ENCODE results near the gene DNAJB6. TPM values are rescaled to one million over a fixed set of nuclear protein-coding genes. Genes with fewer than 3 reads are reported as not detected.

Gene DNAJB6
- total and polyA plus RNA-seq, 2 donors (not counting 3 experiments of a cell fraction or from before 2014, with no cell fraction given) = 69.6 to 135 TPM

GRCh38 chr7:157442456-157442855 is 105.7 kb downstream of the DNAJB6 start:
- Histone ChIP-seq H3K9me3 (replicated peaks; ENCODE audit: control insufficient read depth, insufficient read depth, low read length) (no peaks in the 10 kb centered on the region), H3K27me3 (ENCODE audit: control insufficient read depth in 2 of 2, insufficient read depth in 2 of 2, low read length in 2 of 2) (no peaks in the 10 kb centered on the region), H3K4me2 (ENCODE audit: insufficient read depth, low read length) (no peak overlapping the region), H3K79me2 (ENCODE audit: control insufficient read depth, insufficient read depth, low read length) (no peaks in the 10 kb centered on the region), H4K20me1 (replicated peaks; ENCODE audit: control insufficient read depth, extremely low read depth, insufficient read depth, low read length) (no peaks in the 10 kb centered on the region), H3K4me3 (replicated peaks in 1 of 3; ENCODE audit: insufficient read depth in 1 of 3, low read depth in 1 of 3, low read length in 3 of 3) (no peak overlapping the region), H3K9me1 (replicated peaks; ENCODE audit: control insufficient read depth, extremely low read depth, insufficient read depth, low read length) (no peaks in the 10 kb centered on the region), H3K36me3 (ENCODE audit: control insufficient read depth in 2 of 2, extremely low read depth in 1 of 2, insufficient read depth in 2 of 2, low read length in 2 of 2) (no peaks in the 10 kb centered on the region), H3K4me1 (ENCODE audit: control insufficient read depth, extremely low read depth, insufficient read depth, low read length) (no peaks in the 10 kb centered on the region), H3K27ac (ENCODE audit: insufficient read depth, low read depth, low read length) (no peak overlapping the region), H3K9ac (replicated peaks; ENCODE audit: extremely low read depth, insufficient read depth, low read length) (no peak overlapping the region), H2AFZ (ENCODE audit: low read depth, low read length) (no peak overlapping the region)
- intact Hi-C loops (cut with micrococcal nuclease) (no loop called here), dilution Hi-C loops (cut with MboI; ENCODE audit: extremely low pct_ligation_motif_present, low sequenced_read_pairs) (no loop called here)
- no TSS peak for BruUV-seq (replicated peaks)
- DNase-seq (ENCODE audit: low read depth, low spot score) (no peak), FAIRE-seq (no peak)
- no peak for TF ChIP-seq POLR2A (IDR thresholded peaks at IDR 0.05; ENCODE audit: low read depth, low read length)
- ChIA-PET CTCF (no interaction called here), POLR2A (no interaction called here)

DNA sequence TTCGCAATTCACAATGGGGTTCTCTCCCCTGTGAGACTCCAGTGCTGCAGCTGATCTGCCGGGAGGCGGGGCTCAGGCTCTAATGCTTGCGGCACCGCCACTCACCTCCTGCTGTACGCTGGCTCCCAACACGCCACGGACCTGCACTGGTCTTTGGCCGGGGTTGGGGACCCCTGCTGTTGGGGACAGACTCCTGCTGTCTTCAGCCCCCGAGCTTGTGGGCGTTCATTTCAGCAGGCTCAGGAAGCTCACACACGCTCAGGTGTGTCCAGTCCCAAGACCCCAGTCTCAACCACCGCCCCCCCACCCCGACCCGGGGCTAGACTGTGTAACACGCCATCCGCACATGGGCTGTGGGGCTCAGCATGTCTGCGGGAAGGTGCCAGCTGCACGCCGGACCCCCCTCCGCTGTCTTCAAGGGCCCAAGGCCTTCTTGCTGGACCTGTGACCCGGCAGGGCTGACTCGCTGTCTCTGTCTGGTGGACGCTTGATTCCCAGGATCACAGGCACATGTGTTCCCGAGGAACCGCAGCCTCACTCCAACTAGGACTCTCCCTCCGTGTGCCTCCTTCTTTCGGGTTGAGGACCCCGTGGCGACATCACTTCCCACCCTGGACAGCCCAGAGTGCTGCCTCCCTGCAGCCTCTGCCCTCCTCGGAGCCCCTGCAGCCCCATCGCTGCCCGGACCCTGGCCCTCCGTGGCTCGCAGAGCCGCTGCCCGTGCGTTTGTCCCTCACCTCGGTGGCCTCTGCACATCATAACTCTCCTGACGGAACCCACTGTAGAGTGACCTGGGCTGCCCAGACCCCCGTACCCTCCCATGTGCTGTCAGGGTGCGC is 106.4 kb downstream of the DNAJB6 start:
- H3K4me1 ChIP-seq (ENCODE audit: control insufficient read depth, extremely low read depth, insufficient read depth, low read length) = no peaks in the 10 kb centered on the region
- no peaks in the 10 kb centered on the region for H3K9me3 ChIP-seq (replicated peaks; ENCODE audit: control insufficient read depth, insufficient read depth, low read length)
- intact Hi-C loops (cut with micrococcal nuclease) = no loop called here
- ChIA-PET CTCF (no interaction called here), POLR2A (no interaction called here)
- DNase-seq (ENCODE audit: low read depth, low spot score) (no peak), FAIRE-seq (no peak)
- TF ChIP-seq JUN (IDR thresholded peaks at IDR 0.05; ENCODE audit: borderline replicate concordance, insufficient read depth, insufficient read length, low read depth) = no peak
- TF ChIP-seq POLR2AphosphoS5 (IDR thresholded peaks at IDR 0.05; ENCODE audit: insufficient read depth, low read depth, low read length) = no peak
- H3K36me3 ChIP-seq (ENCODE audit: control insufficient read depth in 2 of 2, extremely low read depth in 1 of 2, insufficient read depth in 2 of 2, low read length in 2 of 2) = no peaks in the 10 kb centered on the region
- no peaks in the 10 kb centered on the region for H3K27me3 ChIP-seq (ENCODE audit: control insufficient read depth in 2 of 2, insufficient read depth in 2 of 2, low read length in 2 of 2)
- dilution Hi-C loops (cut with MboI; ENCODE audit: extremely low pct_ligation_motif_present, low sequenced_read_pairs) = no loop called here
- H3K4me3 ChIP-seq (replicated peaks in 1 of 3; ENCODE audit: insufficient read depth in 1 of 3, low read depth in 1 of 3, low read length in 3 of 3) = no peak overlapping the region
- H3K79me2 ChIP-seq (ENCODE audit: control insufficient read depth, insufficient read depth, low read length) = no peaks in the 10 kb centered on the region
- H2AFZ ChIP-seq (ENCODE audit: low read depth, low read length) = no peak overlapping the region
- no peak overlapping the region for H3K4me2 ChIP-seq (ENCODE audit: insufficient read depth, low read length)
- H4K20me1 ChIP-seq (replicated peaks; ENCODE audit: control insufficient read depth, extremely low read depth, insufficient read depth, low read length) = no peaks in the 10 kb centered on the region
- BruUV-seq (replicated peaks) = no TSS peak
- H3K9me1 ChIP-seq (replicated peaks; ENCODE audit: control insufficient read depth, extremely low read depth, insufficient read depth, low read length) = no peaks in the 10 kb centered on the region
- H3K27ac ChIP-seq (ENCODE audit: insufficient read depth, low read depth, low read length) = no peak overlapping the region
- H3K9ac ChIP-seq (replicated peaks; ENCODE audit: extremely low read depth, insufficient read depth, low read length) = no peak overlapping the region
